Astrocyte of the spinal cord (primary cell): ENCODE data around the gene SNF8.

Source experiments
- DNase-seq: peaks from one replicate; pipeline ENCODE4 v3.0.0; 2011; ENCODE audit warnings: low read depth, low spot score
- H3K4me3 ChIP-seq: 2 replicates; pipeline ENCODE4 v1.5.1; 2011; ENCODE audit warnings: low read depth, mild to moderate bottlenecking, low read length, moderate library complexity
- in situ Hi-C: cut with HindIII; loops from 2 replicates; pipeline ENCODE4 v1.10.0; 2017; ENCODE audit warnings: low sequenced_read_pairs
- TF ChIP-seq, protein P1 (sequence below): IDR thresholded peaks from 2 replicates; pipeline ENCODE4 v1.5.1; 2012; ENCODE audit warnings: low read depth, mild to moderate bottlenecking, low read length, inconsistent platforms

SNF8 gene

DNA sequence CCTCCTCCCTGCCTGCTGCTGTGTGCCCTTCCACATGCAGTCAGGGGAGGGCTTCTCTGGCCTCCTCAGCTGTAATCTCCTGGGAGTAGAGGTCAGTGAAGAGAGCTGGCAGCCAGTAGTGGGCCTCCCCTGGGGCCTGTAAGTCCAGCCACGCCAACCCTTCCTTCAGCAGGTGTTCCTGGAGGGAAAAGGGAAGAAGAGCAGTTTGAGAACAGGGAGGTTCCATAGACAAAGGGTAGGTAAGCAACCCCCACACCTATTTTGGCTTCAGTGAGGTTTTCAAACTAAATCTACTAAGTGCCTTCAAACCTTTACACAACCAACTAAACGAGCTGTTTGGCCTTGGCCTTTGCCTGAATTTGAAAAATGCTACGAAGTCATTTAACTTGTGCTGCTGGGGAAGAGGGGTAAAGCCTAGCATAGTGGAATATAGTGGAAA lies 14.2 kb downstream of the SNF8 start:
- TF ChIP-seq, protein P1, sequence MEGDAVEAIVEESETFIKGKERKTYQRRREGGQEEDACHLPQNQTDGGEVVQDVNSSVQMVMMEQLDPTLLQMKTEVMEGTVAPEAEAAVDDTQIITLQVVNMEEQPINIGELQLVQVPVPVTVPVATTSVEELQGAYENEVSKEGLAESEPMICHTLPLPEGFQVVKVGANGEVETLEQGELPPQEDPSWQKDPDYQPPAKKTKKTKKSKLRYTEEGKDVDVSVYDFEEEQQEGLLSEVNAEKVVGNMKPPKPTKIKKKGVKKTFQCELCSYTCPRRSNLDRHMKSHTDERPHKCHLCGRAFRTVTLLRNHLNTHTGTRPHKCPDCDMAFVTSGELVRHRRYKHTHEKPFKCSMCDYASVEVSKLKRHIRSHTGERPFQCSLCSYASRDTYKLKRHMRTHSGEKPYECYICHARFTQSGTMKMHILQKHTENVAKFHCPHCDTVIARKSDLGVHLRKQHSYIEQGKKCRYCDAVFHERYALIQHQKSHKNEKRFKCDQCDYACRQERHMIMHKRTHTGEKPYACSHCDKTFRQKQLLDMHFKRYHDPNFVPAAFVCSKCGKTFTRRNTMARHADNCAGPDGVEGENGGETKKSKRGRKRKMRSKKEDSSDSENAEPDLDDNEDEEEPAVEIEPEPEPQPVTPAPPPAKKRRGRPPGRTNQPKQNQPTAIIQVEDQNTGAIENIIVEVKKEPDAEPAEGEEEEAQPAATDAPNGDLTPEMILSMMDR, result no peak
- DNase-seq, result no peak
- in situ Hi-C loops, result no loop called here
- no peak overlapping the region for H3K4me3 ChIP-seq

DNA sequence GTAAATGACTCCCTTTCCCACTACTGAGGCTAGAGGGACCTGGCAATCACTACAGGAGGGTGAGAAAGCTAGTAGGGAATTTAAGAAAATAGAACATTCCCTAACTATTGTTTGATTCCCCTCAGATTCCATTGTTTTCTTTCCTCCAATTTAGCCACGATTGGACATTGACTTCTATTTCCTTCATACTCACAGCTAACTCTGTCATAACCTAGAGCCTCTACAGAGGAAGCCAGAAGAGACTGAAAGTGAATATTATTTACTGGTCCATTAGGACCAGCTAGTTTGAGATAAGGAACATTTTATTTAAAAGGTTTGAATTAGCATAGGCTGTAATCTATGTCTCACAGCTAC lies 14.9 kb downstream of the SNF8 start:
- no peak for DNase-seq
- no peak overlapping the region for H3K4me3 ChIP-seq
- TF ChIP-seq, protein P1, result no peak
- in situ Hi-C loops, result no loop called here

- DNase-seq, result no peak
- TF ChIP-seq, protein P1, result no peak
- in situ Hi-C loops, result no loop called here
- no peak overlapping the region for H3K4me3 ChIP-seq
Measured at GRCh38 chr17:48928876-48929811, 15.5 kb downstream of the SNF8 start.

- DNase-seq, result no peak
- TF ChIP-seq, protein P1, result no peak
- in situ Hi-C loops, result no loop called here
- no peak overlapping the region for H3K4me3 ChIP-seq
Measured at GRCh38 chr17:48927978-48928745, 16.5 kb downstream of the SNF8 start.

DNA sequence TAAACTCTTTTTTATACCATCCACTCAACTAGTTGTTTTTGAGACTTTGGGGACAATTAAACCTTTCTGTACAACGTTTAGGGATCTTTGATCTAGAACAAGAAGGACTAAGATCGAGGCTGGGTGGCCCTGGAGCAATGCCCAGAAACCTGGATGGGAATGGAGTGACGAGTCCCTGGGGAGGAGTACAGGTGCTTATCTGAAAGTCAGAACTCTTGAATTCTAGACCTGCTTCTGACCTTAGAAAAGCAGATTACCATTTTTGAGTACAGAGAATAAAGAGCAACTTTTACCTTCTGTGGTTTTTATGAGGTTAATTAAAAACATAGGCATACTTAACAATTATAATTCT lies 18.7 kb downstream of the SNF8 start:
- TF ChIP-seq, protein P1, result no peak
- DNase-seq, result no peak
- no peak overlapping the region for H3K4me3 ChIP-seq
- in situ Hi-C loops, result no loop called here

GRCh38 chr17:48925251-48925990 lies 19.2 kb downstream of the SNF8 start:
- no peak for DNase-seq
- in situ Hi-C loops, result no loop called here
- no peak overlapping the region for H3K4me3 ChIP-seq
- TF ChIP-seq, protein P1, result no peak
